GM19455 (cell line): ENCODE results near the gene PARP3.
"Not testable (repeated sequence)": the region's sequence is repeated elsewhere in the genome, so short reads cannot be mapped to it uniquely, and the experiment has no call there.

Experiments used
- ATAC-seq: cut with Tn5 transposase; IDR thresholded peaks from one replicate; pipeline ENCODE4 v1.9.1; 2021; ENCODE audit not compliant: unreplicated experiment

The PARP3 gene

GRCh38 chr3:51983578-51984268 is 41.6 kb downstream of the PARP3 start:
- no peak for ATAC-seq

- no peak for ATAC-seq
Measured at GRCh38 chr3:51984269-51984647, 42.1 kb downstream of the PARP3 start.

- ATAC-seq, result no peak
Measured at GRCh38 chr3:51985063-51985462, 42.9 kb downstream of the PARP3 start.

GRCh38 chr3:51986010-51986947 is 44.1 kb downstream of the PARP3 start:
- ATAC-seq, result no peak

- no peak for ATAC-seq
Measured at GRCh38 chr3:51987568-51987967, 45.4 kb downstream of the PARP3 start.

GRCh38 chr3:51988286-51989146 is 46.4 kb downstream of the PARP3 start:
- ATAC-seq, result no peak

GRCh38 chr3:51990501-51990971 is 48.4 kb downstream of the PARP3 start:
- ATAC-seq, result not testable (repeated sequence)

- ATAC-seq, result no peak
Measured at GRCh38 chr3:51992017-51992682, 50.0 kb downstream of the PARP3 start.

- not testable (repeated sequence) for ATAC-seq
Measured at GRCh38 chr3:51993657-51994056, 51.5 kb downstream of the PARP3 start.

- no peak for ATAC-seq
Measured at GRCh38 chr3:51994530-51994929, 52.4 kb downstream of the PARP3 start.

- ATAC-seq, result peak; percentile 77
Measured at GRCh38 chr3:51995346-51996163, 53.4 kb downstream of the PARP3 start, which contains the start of gene RPL29. Gene RPL29, minus strand, starts transcription at chr3:51995895. Its CDS starts 434 bp downstream, at chr3:51995461.

- no peak for ATAC-seq
Measured at GRCh38 chr3:51997172-51997571, 55.0 kb downstream of the PARP3 start.

- no peak for ATAC-seq
Measured at GRCh38 chr3:51997935-51998596, 55.9 kb downstream of the PARP3 start.
